ENCODE data around the gene BEND5. TPM values are rescaled to one million over a fixed set of nuclear protein-coding genes. Genes with fewer than 3 reads are reported as not detected.

BEND5 gene
- polyA plus RNA-seq, 3 donors, result 0.13 TPM; not detected in 2

GRCh38 chr1:48760857-48761256 lies 15.8 kb downstream of the BEND5 start:
- no peak overlapping the region for H3K4me3 Mint-ChIP-seq
- Histone ChIP-seq H3K4me2 (replicated peaks; ENCODE audit: extremely low read depth, low read length, poor library complexity, severe bottlenecking) (no peak overlapping the region), H2AFZ (ENCODE audit: insufficient read depth, low read depth, low read length, poor library complexity, severe bottlenecking) (no peak overlapping the region), H3K4me1 (ENCODE audit: control insufficient read depth in 1 of 2, insufficient read depth in 2 of 2, low read length in 2 of 2) (no peaks in the 10 kb centered on the region), H3K36me3 (replicated peaks in 1 of 2; ENCODE audit: control insufficient read depth in 1 of 2, insufficient read depth in 2 of 2, low read length in 2 of 2) (no peaks in the 10 kb centered on the region), H4K20me1 (ENCODE audit: insufficient read depth, low read length) (no peaks in the 10 kb centered on the region), H3K79me2 (ENCODE audit: insufficient read depth, low read length) (no peaks in the 10 kb centered on the region), H3K27ac (ENCODE audit: low read depth in 1 of 2, low read length in 2 of 2) (no peak overlapping the region), H3K27me3 (ENCODE audit: control insufficient read depth in 2 of 2, insufficient read depth in 2 of 2, low read length in 2 of 2) (no peaks in the 10 kb centered on the region), H3K9ac (ENCODE audit: insufficient read depth, low read length, poor library complexity, severe bottlenecking) (no peak overlapping the region), H3K4me3 (replicated peaks in 1 of 3; ENCODE audit: low read depth in 2 of 3, low read length in 3 of 3) (no peak overlapping the region), H3K9me3 (replicated peaks in 1 of 2; ENCODE audit: control insufficient read depth in 1 of 2, insufficient read depth in 1 of 2, low read length in 2 of 2) (no peaks in the 10 kb centered on the region)
- H3K4me1 Mint-ChIP-seq, result peaks cover 4% of the 10 kb centered on the region
- H3K27me3 Mint-ChIP-seq (ENCODE audit: low read depth in 3 of 3), result peaks cover 0 to 2% (median 0%) of the 10 kb centered on the region in 3 donors
- no peak for TF ChIP-seq CTCF (IDR thresholded peaks at IDR 0.05)
- peaks cover 7 to 10% of the 10 kb centered on the region in 2 donors for H3K36me3 Mint-ChIP-seq
- H3K9me3 Mint-ChIP-seq, result no peaks in the 10 kb centered on the region
- DNase-seq, result no peak
- intact Hi-C loops (cut with micrococcal nuclease), result no loop called here
- no peak overlapping the region for H3K27ac Mint-ChIP-seq
- WGBS (ENCODE audit: insufficient coverage), result 93% methylated on average over 6 of the region's 7 CpGs

- Mint-ChIP-seq H3K27ac (no peak overlapping the region), H3K36me3 (peaks cover 7 to 10% of the 10 kb centered on the region in 2 donors), H3K4me1 (peaks cover 4% of the 10 kb centered on the region), H3K27me3 (ENCODE audit: low read depth in 3 of 3) (peaks cover 0 to 2% (median 2%) of the 10 kb centered on the region in 3 donors), H3K4me3 (no peak overlapping the region), H3K9me3 (no peaks in the 10 kb centered on the region)
- no peak overlapping the region for H2AFZ ChIP-seq (ENCODE audit: insufficient read depth, low read depth, low read length, poor library complexity, severe bottlenecking)
- H3K9me3 ChIP-seq (replicated peaks in 1 of 2; ENCODE audit: control insufficient read depth in 1 of 2, insufficient read depth in 1 of 2, low read length in 2 of 2), result no peaks in the 10 kb centered on the region
- H3K4me2 ChIP-seq (replicated peaks; ENCODE audit: extremely low read depth, low read length, poor library complexity, severe bottlenecking), result no peak overlapping the region
- H3K27ac ChIP-seq (ENCODE audit: low read depth in 1 of 2, low read length in 2 of 2), result no peak overlapping the region
- 96% methylated on average over 12 of the region's 18 CpGs for WGBS (ENCODE audit: insufficient coverage)
- no peak overlapping the region for H3K9ac ChIP-seq (ENCODE audit: insufficient read depth, low read length, poor library complexity, severe bottlenecking)
- no peak overlapping the region for H3K4me3 ChIP-seq (replicated peaks in 1 of 3; ENCODE audit: low read depth in 2 of 3, low read length in 3 of 3)
- no peaks in the 10 kb centered on the region for H4K20me1 ChIP-seq (ENCODE audit: insufficient read depth, low read length)
- H3K79me2 ChIP-seq (ENCODE audit: insufficient read depth, low read length), result no peaks in the 10 kb centered on the region
- intact Hi-C loops (cut with micrococcal nuclease), result no loop called here
- TF ChIP-seq CTCF (IDR thresholded peaks at IDR 0.05), result no peak
- no peaks in the 10 kb centered on the region for H3K36me3 ChIP-seq (replicated peaks in 1 of 2; ENCODE audit: control insufficient read depth in 1 of 2, insufficient read depth in 2 of 2, low read length in 2 of 2)
- H3K27me3 ChIP-seq (ENCODE audit: control insufficient read depth in 2 of 2, insufficient read depth in 2 of 2, low read length in 2 of 2), result no peaks in the 10 kb centered on the region
- DNase-seq, result no peak
- no peaks in the 10 kb centered on the region for H3K4me1 ChIP-seq (ENCODE audit: control insufficient read depth in 1 of 2, insufficient read depth in 2 of 2, low read length in 2 of 2)
These were observed 17.7 kb downstream of the BEND5 start for GRCh38 chr1:48758976-48759375.

Data from CD14-positive monocyte (primary cell).